Large intestine (tissue), 3 donors: Measurements from ENCODE around the gene CDK5RAP1. TPM values are rescaled to one million over a fixed set of nuclear protein-coding genes. Genes with fewer than 3 reads are reported as not detected.

ENCODE experiments used
- DNase-seq, 2 donors: peaks; one replicate each; pipeline versions ENCODE4 v3.0.0 to v3.0.0-alpha.2; 2013
- H3K27ac ChIP-seq: one replicate; pipeline ENCODE4 v1.5.1; 2013; ENCODE audit warnings: low read length
- H3K27me3 ChIP-seq: 2 replicates; pipeline ENCODE4 v1.6.1; 2013; ENCODE audit warnings: low read length; ENCODE audit not compliant: control insufficient read depth, insufficient read depth
- H3K36me3 ChIP-seq: 2 replicates; pipeline ENCODE4 v1.6.1; 2013; ENCODE audit warnings: low read length; ENCODE audit not compliant: control insufficient read depth, insufficient read depth
- H3K4me1 ChIP-seq: one replicate; pipeline ENCODE4 v1.6.1; 2013; ENCODE audit warnings: low read length; ENCODE audit not compliant: control insufficient read depth, insufficient read depth
- H3K4me3 ChIP-seq: one replicate; pipeline ENCODE4 v1.5.1; 2013; ENCODE audit warnings: low read length
- H3K9me3 ChIP-seq: one replicate; pipeline ENCODE4 v1.6.1; 2013; ENCODE audit warnings: mild to moderate bottlenecking, low read depth, low read length, moderate library complexity; ENCODE audit not compliant: control insufficient read depth
- WGBS: methylation state at CpG from one replicate; pipeline ENCODE4 v1.1.5; 2013; ENCODE audit warnings: low lambda C conversion rate; ENCODE audit not compliant: insufficient coverage; 5-methylcytosine and 5-hydroxymethylcytosine counted together
- polyA plus RNA-seq: library from polyadenylated mRNA; unstranded; fragments of 120-200 nt; gene quantifications from one replicate; pipeline ENCODE4 v1.2.1, GENCODE V29; 2013

CDK5RAP1 gene
- polyA plus RNA-seq, 1 donor, result 32.5 TPM

- no CpG with 5 or more reads among the region's 7 CpGs for WGBS
- no peak overlapping the region for H3K27ac ChIP-seq
- H3K9me3 ChIP-seq, result no peaks in the 10 kb centered on the region
- H3K36me3 ChIP-seq, result peaks cover 6% of the 10 kb centered on the region
- H3K4me3 ChIP-seq, result no peak overlapping the region
- no peak for DNase-seq
- H3K4me1 ChIP-seq, result no peaks in the 10 kb centered on the region
- no peaks in the 10 kb centered on the region for H3K27me3 ChIP-seq
Measured at GRCh38 chr20:33419140-33419974, 18.0 kb upstream of the CDK5RAP1 start.

GRCh38 chr20:33418033-33418432, 16.7 kb upstream of the CDK5RAP1 start:
- no CpG with 5 or more reads among the region's 3 CpGs for WGBS
- H3K4me3 ChIP-seq, result no peak overlapping the region
- no peak for DNase-seq
- no peaks in the 10 kb centered on the region for H3K9me3 ChIP-seq
- H3K36me3 ChIP-seq, result peaks cover 6% of the 10 kb centered on the region
- H3K27me3 ChIP-seq, result no peaks in the 10 kb centered on the region
- H3K4me1 ChIP-seq, result no peaks in the 10 kb centered on the region
- no peak overlapping the region for H3K27ac ChIP-seq

GRCh38 chr20:33415948-33416347, 14.6 kb upstream of the CDK5RAP1 start:
- Histone ChIP-seq H3K4me1 (no peaks in the 10 kb centered on the region), H3K9me3 (no peaks in the 10 kb centered on the region), H3K27me3 (no peaks in the 10 kb centered on the region), H3K36me3 (peaks cover 22% of the 10 kb centered on the region), H3K4me3 (no peak overlapping the region), H3K27ac (no peak overlapping the region)
- DNase-seq, result no peak
- no CpG with 5 or more reads among the region's 8 CpGs for WGBS

- no peak overlapping the region for H3K4me3 ChIP-seq
- DNase-seq, result no peak
- WGBS, result no CpG with 5 or more reads among the region's 8 CpGs
- no peak overlapping the region for H3K27ac ChIP-seq
- H3K4me1 ChIP-seq, result no peaks in the 10 kb centered on the region
- no peaks in the 10 kb centered on the region for H3K27me3 ChIP-seq
- H3K36me3 ChIP-seq, result peaks cover 44% of the 10 kb centered on the region
- H3K9me3 ChIP-seq, result no peaks in the 10 kb centered on the region
Measured at GRCh38 chr20:33412484-33412838, 11.1 kb upstream of the CDK5RAP1 start.

GRCh38 chr20:33411711-33412483, 10.6 kb upstream of the CDK5RAP1 start:
- no peaks in the 10 kb centered on the region for H3K27me3 ChIP-seq
- no peaks in the 10 kb centered on the region for H3K9me3 ChIP-seq
- no peak overlapping the region for H3K27ac ChIP-seq
- H3K36me3 ChIP-seq, result peaks cover 46% of the 10 kb centered on the region
- H3K4me1 ChIP-seq, result no peaks in the 10 kb centered on the region
- WGBS, result no CpG with 5 or more reads among the region's 7 CpGs
- DNase-seq, result no peak
- H3K4me3 ChIP-seq, result no peak overlapping the region

- no peak overlapping the region for H3K4me3 ChIP-seq
- H3K36me3 ChIP-seq, result peaks cover 46% of the 10 kb centered on the region
- H3K4me1 ChIP-seq, result no peaks in the 10 kb centered on the region
- WGBS, result no CpG with 5 or more reads among the region's 7 CpGs
- no peak overlapping the region for H3K27ac ChIP-seq
- H3K9me3 ChIP-seq, result no peaks in the 10 kb centered on the region
- DNase-seq, result no peak
- no peaks in the 10 kb centered on the region for H3K27me3 ChIP-seq
Measured at GRCh38 chr20:33411242-33411641, 9.9 kb upstream of the CDK5RAP1 start.

GRCh38 chr20:33410081-33410742, 8.9 kb upstream of the CDK5RAP1 start:
- Histone ChIP-seq H3K27ac (no peak overlapping the region), H3K9me3 (no peaks in the 10 kb centered on the region), H3K27me3 (no peaks in the 10 kb centered on the region), H3K4me3 (no peak overlapping the region), H3K4me1 (no peaks in the 10 kb centered on the region), H3K36me3 (peaks cover 46% of the 10 kb centered on the region)
- no peak for DNase-seq
- WGBS, result no CpG with 5 or more reads among the region's 15 CpGs

- Histone ChIP-seq H3K27me3 (no peaks in the 10 kb centered on the region), H3K36me3 (peaks cover 46% of the 10 kb centered on the region), H3K4me1 (no peaks in the 10 kb centered on the region), H3K9me3 (no peaks in the 10 kb centered on the region), H3K27ac (no peak overlapping the region), H3K4me3 (no peak overlapping the region)
- WGBS, result no CpG with 5 or more reads among the region's 18 CpGs
- no peak for DNase-seq
Measured at GRCh38 chr20:33408716-33409654, 7.7 kb upstream of the CDK5RAP1 start.

- Histone ChIP-seq H3K9me3 (no peaks in the 10 kb centered on the region), H3K4me3 (no peak overlapping the region), H3K27ac (no peak overlapping the region), H3K36me3 (peaks cover 46% of the 10 kb centered on the region), H3K27me3 (no peaks in the 10 kb centered on the region), H3K4me1 (no peaks in the 10 kb centered on the region)
- DNase-seq, result no peak
- no CpG with 5 or more reads among the region's 12 CpGs for WGBS
Measured at GRCh38 chr20:33408313-33408712, 7.0 kb upstream of the CDK5RAP1 start.
